Activated CD4-positive, alpha-beta T cell treated with anti-CD3 and anti-CD28 coated beads for 4 hours (primary cell): ENCODE data around the gene RTKN2.
"Not testable (repeated sequence)": the region's sequence is repeated elsewhere in the genome, so short reads cannot be mapped to it uniquely, and the experiment has no call there.

Source experiments
- DNase-seq, 2 donors: peaks; one replicate each; pipeline ENCODE4 v3.0.0-alpha.2; 2020

RTKN2 gene

GRCh38 chr10:62258926-62259325, 9.7 kb downstream of the RTKN2 start:
- no peak for DNase-seq

- DNase-seq = no peak
Observed at GRCh38 chr10:62253704-62254103, 14.9 kb downstream of the RTKN2 start.

GRCh38 chr10:62252051-62252450, 16.6 kb downstream of the RTKN2 start:
- no peak for DNase-seq

GRCh38 chr10:62250594-62251198, 17.9 kb downstream of the RTKN2 start:
- DNase-seq = no peak

GRCh38 chr10:62249957-62250356, 18.7 kb downstream of the RTKN2 start:
- DNase-seq = no peak

- DNase-seq = no peak
Observed at GRCh38 chr10:62248465-62248864, 20.2 kb downstream of the RTKN2 start.

- peak; percentile 43 to 67 for DNase-seq
Observed at GRCh38 chr10:62244785-62245467, 23.7 kb downstream of the RTKN2 start.

GRCh38 chr10:62244088-62244487, 24.6 kb downstream of the RTKN2 start:
- DNase-seq = no peak

GRCh38 chr10:62243647-62243997, 25.0 kb downstream of the RTKN2 start:
- DNase-seq = no peak

- not testable (repeated sequence) for DNase-seq
Observed at GRCh38 chr10:62242965-62243646, 25.5 kb downstream of the RTKN2 start.

- DNase-seq = not testable (repeated sequence)
Observed at GRCh38 chr10:62241521-62241920, 27.1 kb downstream of the RTKN2 start.

GRCh38 chr10:62239994-62240393, 28.6 kb downstream of the RTKN2 start:
- no peak for DNase-seq

- no peak for DNase-seq
Observed at GRCh38 chr10:62238880-62239279, 29.8 kb downstream of the RTKN2 start.

- DNase-seq = no peak
Observed at GRCh38 chr10:62237966-62238365, 30.7 kb downstream of the RTKN2 start.

GRCh38 chr10:62237506-62237905, 31.1 kb downstream of the RTKN2 start:
- no peak for DNase-seq

- DNase-seq = no peak
Observed at GRCh38 chr10:62234077-62234605, 34.5 kb downstream of the RTKN2 start.

GRCh38 chr10:62233356-62234076, 35.1 kb downstream of the RTKN2 start:
- no peak for DNase-seq

- DNase-seq = no peak
Observed at GRCh38 chr10:62231805-62232204, 36.8 kb downstream of the RTKN2 start.

GRCh38 chr10:62231371-62231770, 37.3 kb downstream of the RTKN2 start:
- no peak for DNase-seq

- DNase-seq = no peak
Observed at GRCh38 chr10:62230344-62231121, 38.1 kb downstream of the RTKN2 start.

GRCh38 chr10:62225362-62225761, 43.3 kb downstream of the RTKN2 start:
- DNase-seq = no peak

- no peak for DNase-seq
Observed at GRCh38 chr10:62224606-62225005, 44.0 kb downstream of the RTKN2 start.

GRCh38 chr10:62217683-62218082, 51.0 kb downstream of the RTKN2 start:
- DNase-seq = no peak
